Measurements from ENCODE around the gene SPSB2. TPM values are rescaled to one million over a fixed set of nuclear protein-coding genes. Genes with fewer than 3 reads are reported as not detected.

Gene SPSB2
- total and polyA plus RNA-seq, 9 of the 15 experiments (the other 6 are each of a cell fraction or from before 2014, with no cell fraction given) = 0.10 to 10.6 (median 1.9) TPM

GRCh38 chr12:6826125-6826733 lies 46.9 kb downstream of the SPSB2 start:
- intact Hi-C loops (cut with micrococcal nuclease) = loop anchor here (2.0 to 10.0 kb wide), 4 partner anchors 49 to 271 kb away; partner anchors contain the start of genes IFFO1 and ZNF384
- 75% methylated on average over 10 of the region's 17 CpGs for WGBS (ENCODE audit: insufficient coverage, low coverage, missing lambda C conversion rate)
- no peaks in the 10 kb centered on the region for H3K9me3 ChIP-seq (replicated peaks; ENCODE audit: control insufficient read depth, insufficient read depth, low read depth, low read length)
- H3K4me3 ChIP-seq = no peak overlapping the region
- H3K27me3 ChIP-seq (ENCODE audit: control insufficient read depth in 2 of 2, insufficient read depth in 2 of 2, low read length in 2 of 2) = peaks cover 0 to 4% of the 10 kb centered on the region in 2 experiments; a peak in 2 of 5 replicates
- in situ Hi-C loops (cut with MboI) = no loop called here
- H3K79me2 ChIP-seq (ENCODE audit: control insufficient read depth, insufficient read depth, low read length) = peaks cover 24% of the 10 kb centered on the region
- no peak for ATAC-seq
- CTCF ChIA-PET (ENCODE audit: low intra/inter-chr PET ratio) = interaction anchor here (0.5 to 1.9 kb wide), 5 partner anchors 59 to 259 kb away, joined by 3 to 15 read pairs (median 5); partner anchors contain the start of gene MLF2
- H2AFZ ChIP-seq (ENCODE audit: low read depth, low read length) = no peak overlapping the region
- H3K4me2 ChIP-seq (ENCODE audit: insufficient read depth, low read length) = no peak overlapping the region
- FAIRE-seq = no peak
- no peak overlapping the region for H3K27ac ChIP-seq (ENCODE audit: extremely low read depth, low read depth, low read length)
- H3K9ac ChIP-seq (ENCODE audit: insufficient read depth in 1 of 2, low read depth in 2 of 2, low read length in 2 of 2) = no peak overlapping the region; a peak in 1 of 4 replicates
- BruUV-seq (replicated peaks) = no TSS peak
- POLR2A ChIA-PET = no interaction called here
- DNase-seq (ENCODE audit: extremely low read depth in 1 of 4, low spot score in 3 of 4) = no peak
- peaks cover 14 to 57% of the 10 kb centered on the region in 2 experiments; a peak in 4 of 5 replicates for H3K4me1 ChIP-seq (replicated peaks in 1 of 2; ENCODE audit: control insufficient read depth in 2 of 2, insufficient read depth in 2 of 2, low read length in 2 of 2)
- H3K9me1 ChIP-seq (ENCODE audit: control insufficient read depth, insufficient read depth, low read length) = no peaks in the 10 kb centered on the region
- peaks cover 15% of the 10 kb centered on the region; the same call in 1 of the 3 replicates for H3K36me3 ChIP-seq (ENCODE audit: control insufficient read depth, insufficient read depth, low read length)
- H4K20me1 ChIP-seq (replicated peaks; ENCODE audit: control insufficient read depth, insufficient read depth, low read length) = no peaks in the 10 kb centered on the region
- TF ChIP-seq ZBTB26 (CRISPR knock-in tag; IDR thresholded peaks at IDR 0.05) (no peak), ID3 (CRISPR knock-in tag; IDR thresholded peaks at IDR 0.05) (no peak), ID3 (tag; IDR thresholded peaks at IDR 0.05) (no peak)

All from K562 (cell line).